Skeletal muscle tissue (tissue), 4 donors: ENCODE data around the gene SIGLEC15. TPM values are rescaled to one million over a fixed set of nuclear protein-coding genes. Genes with fewer than 3 reads are reported as not detected.
"Not testable (repeated sequence)": the region's sequence is repeated elsewhere in the genome, so short reads cannot be mapped to it uniquely, and the experiment has no call there.

Experiments used
- H3K27ac ChIP-seq: one replicate; pipeline ENCODE4 v1.7.0; 2013; ENCODE audit warnings: mild to moderate bottlenecking, low read depth, low read length, inconsistent platforms
- H3K27me3 ChIP-seq, 3 donors: one replicate each; pipeline ENCODE4 v1.7.0; 2013; ENCODE audit warnings: low read length in 3 of 3; ENCODE audit not compliant: control insufficient read depth in 3 of 3, insufficient read depth in 3 of 3
- H3K36me3 ChIP-seq, 3 donors: one replicate each; pipeline ENCODE4 v1.7.0; 2013; ENCODE audit warnings: low read length in 3 of 3; ENCODE audit not compliant: control insufficient read depth in 3 of 3, insufficient read depth in 3 of 3
- H3K4me1 ChIP-seq, 3 donors: one replicate each; pipeline ENCODE4 v1.7.0; 2013; ENCODE audit warnings: low read length in 3 of 3, mild to moderate bottlenecking in 3 of 3; ENCODE audit not compliant: control insufficient read depth in 3 of 3, insufficient read depth in 3 of 3
- H3K4me3 ChIP-seq, 3 donors: one replicate each; pipeline ENCODE4 v1.7.0; 2013; ENCODE audit warnings: low read length in 3 of 3
- H3K9ac ChIP-seq, 3 donors: one replicate each; pipeline ENCODE4 v1.7.0; 2013; ENCODE audit warnings: low read length in 3 of 3, mild to moderate bottlenecking in 3 of 3, moderate library complexity in 2 of 3, low read depth in 1 of 3
- H3K9me3 ChIP-seq, 3 donors: one replicate each; pipeline ENCODE4 v1.7.0; 2013; ENCODE audit warnings: low read length in 3 of 3; ENCODE audit not compliant: control insufficient read depth in 3 of 3
- total RNA-seq: library from RNA; depleted of rRNA; stranded (reverse); fragments of >200 nt; gene quantifications from one replicate; pipeline ENCODE4 v1.2.3, GENCODE V29; 2014
- donor health status: Osteomylitis.

The SIGLEC15 gene
- total RNA-seq, 1 donor from 2014 or later = not detected

GRCh38 chr18:45843019-45843418, 17.5 kb downstream of the SIGLEC15 start:
- no peak overlapping the region for H3K9ac ChIP-seq
- H3K4me1 ChIP-seq = peaks cover 6 to 9% (median 8%) of the 10 kb centered on the region in 3 donors
- H3K36me3 ChIP-seq = no peaks in the 10 kb centered on the region
- no peak overlapping the region for H3K27ac ChIP-seq
- H3K4me3 ChIP-seq = no peak overlapping the region
- H3K9me3 ChIP-seq = no peaks in the 10 kb centered on the region
- H3K27me3 ChIP-seq = peaks cover 29 to 33% (median 29%) of the 10 kb centered on the region in 3 donors

GRCh38 chr18:45844938-45845337, 19.5 kb downstream of the SIGLEC15 start:
- peaks cover 11 to 14% (median 12%) of the 10 kb centered on the region in 3 donors for H3K27me3 ChIP-seq
- no peaks in the 10 kb centered on the region for H3K9me3 ChIP-seq
- H3K9ac ChIP-seq = no peak overlapping the region
- no peak overlapping the region for H3K4me3 ChIP-seq
- H3K36me3 ChIP-seq = peaks cover 5 to 10% (median 8%) of the 10 kb centered on the region in 3 donors
- no peak overlapping the region for H3K27ac ChIP-seq
- H3K4me1 ChIP-seq = no peaks in the 10 kb centered on the region

- Histone ChIP-seq H3K36me3 (peaks cover 8 to 13% (median 10%) of the 10 kb centered on the region in 3 donors), H3K27ac (no peak overlapping the region), H3K4me1 (no peaks in the 10 kb centered on the region), H3K9me3 (no peaks in the 10 kb centered on the region), H3K4me3 (no peak overlapping the region), H3K27me3 (peaks cover 6 to 9% (median 7%) of the 10 kb centered on the region in 3 donors), H3K9ac (no peak overlapping the region)
These were observed 19.9 kb downstream of the SIGLEC15 start for GRCh38 chr18:45845410-45845809.

- no peaks in the 10 kb centered on the region for H3K27me3 ChIP-seq
- no peak overlapping the region for H3K27ac ChIP-seq
- peaks cover 0 to 4% (median 0%) of the 10 kb centered on the region in 3 donors for H3K4me1 ChIP-seq
- peaks cover 12 to 21% (median 18%) of the 10 kb centered on the region in 3 donors for H3K36me3 ChIP-seq
- H3K9ac ChIP-seq = no peak overlapping the region
- no peaks in the 10 kb centered on the region for H3K9me3 ChIP-seq
- H3K4me3 ChIP-seq = no peak overlapping the region
These were observed 21.6 kb downstream of the SIGLEC15 start for GRCh38 chr18:45847119-45847518.

- H3K36me3 ChIP-seq = peaks cover 21 to 34% (median 30%) of the 10 kb centered on the region in 3 donors
- H3K9ac ChIP-seq, H3K4me3 ChIP-seq, H3K9me3 ChIP-seq, H3K27ac ChIP-seq, H3K27me3 ChIP-seq, H3K4me1 ChIP-seq: not testable (repeated sequence)
These were observed 23.2 kb downstream of the SIGLEC15 start for GRCh38 chr18:45848643-45849042.

- Histone ChIP-seq H3K36me3 (peaks cover 23 to 41% (median 37%) of the 10 kb centered on the region in 3 donors), H3K27me3 (no peaks in the 10 kb centered on the region), H3K4me1 (peaks cover 0 to 4% (median 0%) of the 10 kb centered on the region in 3 donors), H3K4me3 (no peak overlapping the region), H3K9ac (no peak overlapping the region), H3K27ac (no peak overlapping the region), H3K9me3 (no peaks in the 10 kb centered on the region)
These were observed 24.1 kb downstream of the SIGLEC15 start for GRCh38 chr18:45849529-45849928.

- no peaks in the 10 kb centered on the region for H3K9me3 ChIP-seq
- no peak overlapping the region for H3K4me3 ChIP-seq
- H3K27ac ChIP-seq = no peak overlapping the region
- peaks cover 0 to 4% (median 0%) of the 10 kb centered on the region in 3 donors for H3K4me1 ChIP-seq
- H3K27me3 ChIP-seq = no peaks in the 10 kb centered on the region
- no peak overlapping the region for H3K9ac ChIP-seq
- peaks cover 24 to 46% (median 42%) of the 10 kb centered on the region in 3 donors for H3K36me3 ChIP-seq
These were observed 24.5 kb downstream of the SIGLEC15 start for GRCh38 chr18:45850021-45850420.

GRCh38 chr18:45851161-45851925, 25.9 kb downstream of the SIGLEC15 start:
- Histone ChIP-seq H3K4me1 (peaks cover 0 to 4% (median 0%) of the 10 kb centered on the region in 3 donors), H3K36me3 (peaks cover 30 to 59% (median 54%) of the 10 kb centered on the region in 3 donors), H3K27ac (no peak overlapping the region), H3K27me3 (no peaks in the 10 kb centered on the region), H3K9ac (no peak overlapping the region), H3K4me3 (no peak overlapping the region), H3K9me3 (no peaks in the 10 kb centered on the region)

- Histone ChIP-seq H3K27ac (no peak overlapping the region), H3K9me3 (no peaks in the 10 kb centered on the region), H3K4me3 (no peak overlapping the region), H3K36me3 (peaks cover 33 to 67% (median 60%) of the 10 kb centered on the region in 3 donors), H3K27me3 (no peaks in the 10 kb centered on the region), H3K9ac (no peak overlapping the region), H3K4me1 (peaks cover 0 to 4% (median 0%) of the 10 kb centered on the region in 3 donors)
These were observed 27.2 kb downstream of the SIGLEC15 start for GRCh38 chr18:45852631-45853030.

- Histone ChIP-seq H3K4me3 (no peak overlapping the region), H3K36me3 (peaks cover 41 to 79% (median 75%) of the 10 kb centered on the region in 3 donors), H3K27ac (no peak overlapping the region), H3K4me1 (peaks cover 0 to 4% (median 0%) of the 10 kb centered on the region in 3 donors), H3K27me3 (no peaks in the 10 kb centered on the region), H3K9me3 (no peaks in the 10 kb centered on the region), H3K9ac (no peak overlapping the region)
These were observed 28.6 kb downstream of the SIGLEC15 start for GRCh38 chr18:45854036-45854586.
